Head of caudate nucleus (tissue), 42 donors: ENCODE measurements around the gene PSMC6.

ENCODE experiments used
- DNase-seq, 42 donors: peaks; one replicate each; pipeline versions ENCODE4 v3.0.0 to v3.0.0-alpha.2; 2020 to 2021; ENCODE audit warnings: mixed read lengths in 7 of 42
- intact Hi-C: fragments of 100-400 bp; cut with DNase I; formaldehyde crosslinking; loops from one replicate; pipeline ENCODE4 v1.15.0; 2022

The PSMC6 gene

DNA sequence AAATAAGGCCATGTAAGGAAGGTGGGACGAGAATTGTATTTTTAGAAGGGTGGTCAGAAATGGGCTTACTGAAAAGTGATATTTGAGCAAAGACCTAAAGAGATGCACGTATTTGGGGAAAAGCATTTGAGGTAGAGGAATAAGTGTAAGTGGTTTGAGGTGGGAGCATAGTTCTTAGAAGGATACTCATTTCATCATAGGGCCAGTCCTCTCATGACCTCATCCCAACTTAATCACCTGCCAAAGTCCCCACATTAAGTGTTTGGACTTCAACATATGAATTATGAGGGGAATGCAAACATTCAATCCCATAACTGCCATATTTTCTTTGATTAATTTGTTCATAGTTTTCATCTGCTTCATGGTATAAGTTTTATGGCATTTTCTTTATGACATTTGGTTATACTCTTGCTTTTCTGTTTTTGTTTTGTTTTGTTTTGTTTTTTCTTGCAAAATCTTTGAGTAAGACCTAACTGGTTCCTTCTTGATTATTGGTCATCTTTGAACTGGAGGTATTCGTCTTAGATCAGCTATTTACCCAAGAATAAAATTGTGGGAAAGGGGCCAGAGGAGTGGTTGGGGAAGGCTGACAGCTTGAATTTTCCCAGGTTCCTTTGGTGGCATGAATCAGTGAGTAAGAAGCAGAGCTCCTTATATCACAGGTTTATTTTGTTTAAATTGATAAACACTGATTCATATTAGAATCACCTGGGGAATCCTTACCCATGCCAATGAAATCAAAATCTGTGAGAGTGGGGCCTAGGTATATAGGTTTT is 60.2 kb downstream of the PSMC6 start:
- intact Hi-C loops: no loop called here
- DNase-seq: no peak

GRCh38 chr14:52769887-52770286 is 62.9 kb downstream of the PSMC6 start:
- no peak for DNase-seq
- intact Hi-C loops: no loop called here

DNA sequence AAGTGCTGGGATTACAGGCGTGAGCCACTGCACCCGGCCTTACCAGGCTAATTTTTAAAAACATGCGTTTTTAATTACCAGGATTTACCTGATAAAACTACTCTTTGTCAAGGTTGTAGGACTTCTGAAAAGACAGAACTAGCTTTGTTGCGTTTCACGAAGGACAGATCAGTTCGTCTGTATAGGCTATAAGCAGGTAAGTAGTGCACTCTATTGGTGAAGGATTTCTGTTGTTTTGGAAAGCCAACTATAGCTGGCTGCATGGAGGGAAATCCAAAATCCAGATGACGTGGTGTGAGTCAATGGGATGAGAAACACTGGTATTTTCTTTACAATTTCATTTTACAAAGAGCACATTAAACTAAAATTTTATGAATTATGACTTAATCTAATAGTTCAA is 69.8 kb downstream of the PSMC6 start:
- no peak for DNase-seq
- intact Hi-C loops: no loop called here
